Measurements from ENCODE around the gene METTL26.

Gene METTL26

GRCh38 chr16:636206-637080, at the start of gene METTL26:
METTL26 (minus strand) TSS chr16:636305; CDS start chr16:636290, 15 bp downstream.
- DNase-seq (ENCODE audit: low read depth), result peak; percentile 70

DNA sequence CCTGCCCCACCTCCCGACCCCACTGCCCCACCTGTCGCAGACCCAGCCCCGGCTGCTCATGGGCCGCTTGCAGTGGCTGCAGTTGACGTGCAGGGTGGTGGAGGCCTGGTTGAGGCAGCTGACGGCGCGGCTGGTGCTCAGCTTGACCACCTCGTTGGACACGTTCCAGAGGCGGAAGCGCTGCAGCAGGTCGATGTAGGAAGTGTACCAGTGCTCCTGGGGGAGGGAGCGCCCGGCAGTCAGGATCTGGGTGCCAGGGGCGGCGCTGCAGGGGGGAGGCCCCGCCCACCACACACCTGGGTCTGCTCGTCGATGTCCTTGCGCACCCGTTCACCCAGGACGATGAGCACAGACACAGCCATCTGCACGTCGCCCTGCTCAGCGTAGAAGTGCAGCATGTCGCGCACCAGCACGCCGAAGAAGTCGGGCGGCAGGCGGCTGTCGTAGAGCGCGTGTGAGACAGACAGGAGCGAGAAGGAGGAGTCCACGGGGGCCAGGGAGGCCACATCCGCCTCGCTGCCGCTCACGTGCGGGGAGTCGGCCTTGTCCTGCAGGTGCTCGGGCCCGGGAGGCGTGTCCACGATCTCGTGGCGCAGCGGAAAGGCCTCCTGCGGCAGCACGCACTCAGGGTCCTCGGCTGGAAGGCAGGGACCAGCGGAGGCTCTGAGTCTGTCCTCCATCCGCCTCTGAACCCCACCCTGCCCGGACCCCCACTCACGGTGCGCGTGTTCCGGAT, 49.0 kb upstream of the METTL26 start:
- DNase-seq (ENCODE audit: low read depth), result no peak

DNA sequence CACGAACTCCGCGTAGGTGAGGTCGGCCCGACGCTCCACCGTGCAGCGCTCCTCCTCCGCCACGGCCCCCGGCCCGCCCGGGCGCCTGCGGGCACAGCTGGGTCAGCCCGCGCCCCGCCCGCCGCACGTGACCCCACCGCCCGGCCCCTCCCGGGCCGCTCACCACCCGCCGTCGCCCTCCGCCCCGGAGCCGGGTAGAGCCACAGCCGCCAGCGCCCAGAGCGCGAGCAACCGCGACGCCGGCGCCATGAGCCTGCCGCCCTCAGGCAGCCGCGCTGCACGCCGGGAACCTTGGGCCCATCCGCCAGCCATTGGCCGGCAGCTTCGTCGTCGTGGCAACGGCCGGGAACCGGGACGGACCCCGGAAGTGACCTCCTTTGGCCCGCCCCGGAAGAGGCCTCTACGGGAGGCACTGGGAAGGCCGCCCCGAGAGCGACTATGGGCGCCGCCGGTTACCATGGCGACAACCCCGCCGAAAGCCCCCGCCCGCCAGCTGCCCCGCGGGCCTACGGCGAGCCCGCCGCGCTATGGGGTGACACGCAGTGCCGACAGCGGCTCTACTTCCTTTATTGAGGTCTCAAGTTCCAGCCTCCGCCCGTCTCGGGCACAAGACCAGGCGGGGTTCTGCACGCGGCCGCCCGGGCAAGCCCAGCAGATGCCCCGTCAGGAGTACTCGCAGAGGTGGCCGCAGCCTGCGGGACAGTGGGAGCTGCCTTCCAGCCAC, 48.1 kb upstream of the METTL26 start, which contains the start of gene JMJD8:
TSS of gene JMJD8 (minus strand) at position 264 of the 724 bp plus-strand sequence. CDS start at position 249, 15 bp downstream.
- DNase-seq (ENCODE audit: low read depth), result peak; percentile 49

- DNase-seq (ENCODE audit: low read depth), result no peak
Observed at GRCh38 chr16:683396-684070, 47.4 kb upstream of the METTL26 start.

GRCh38 chr16:682493-683395, 46.6 kb upstream of the METTL26 start:
- DNase-seq (ENCODE audit: low read depth), result no peak

DNA sequence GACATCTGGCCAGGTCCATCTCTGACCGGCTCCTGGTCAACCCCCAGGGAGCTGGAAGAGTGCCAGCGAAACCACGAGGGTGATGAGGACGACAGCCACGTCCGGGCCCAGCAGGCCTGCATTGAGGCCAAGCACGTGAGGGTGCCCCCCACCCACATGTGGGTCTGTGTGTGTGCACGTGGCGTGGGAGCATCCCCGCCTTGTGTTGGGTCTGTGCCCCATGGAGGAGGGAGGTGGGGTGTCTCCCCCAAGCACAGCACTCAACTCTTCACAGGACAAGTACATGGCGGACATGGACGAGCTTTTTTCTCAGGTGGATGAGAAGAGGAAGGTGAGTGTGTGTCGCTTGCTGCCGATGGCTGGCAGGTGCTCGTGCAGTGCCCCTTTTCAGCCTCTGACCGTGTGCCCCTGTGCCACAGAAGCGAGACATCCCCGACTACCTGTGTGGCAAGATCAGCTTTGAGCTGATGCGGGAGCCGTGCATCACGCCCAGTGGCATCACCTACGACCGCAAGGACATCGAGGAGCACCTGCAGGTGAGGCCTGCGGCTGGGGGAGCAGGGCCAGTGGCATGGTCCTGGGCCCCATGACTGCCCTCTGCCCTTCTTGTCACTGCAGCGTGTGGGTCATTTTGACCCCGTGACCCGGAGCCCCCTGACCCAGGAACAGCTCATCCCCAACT, 45.8 kb upstream of the METTL26 start:
- no peak for DNase-seq (ENCODE audit: low read depth)

DNA sequence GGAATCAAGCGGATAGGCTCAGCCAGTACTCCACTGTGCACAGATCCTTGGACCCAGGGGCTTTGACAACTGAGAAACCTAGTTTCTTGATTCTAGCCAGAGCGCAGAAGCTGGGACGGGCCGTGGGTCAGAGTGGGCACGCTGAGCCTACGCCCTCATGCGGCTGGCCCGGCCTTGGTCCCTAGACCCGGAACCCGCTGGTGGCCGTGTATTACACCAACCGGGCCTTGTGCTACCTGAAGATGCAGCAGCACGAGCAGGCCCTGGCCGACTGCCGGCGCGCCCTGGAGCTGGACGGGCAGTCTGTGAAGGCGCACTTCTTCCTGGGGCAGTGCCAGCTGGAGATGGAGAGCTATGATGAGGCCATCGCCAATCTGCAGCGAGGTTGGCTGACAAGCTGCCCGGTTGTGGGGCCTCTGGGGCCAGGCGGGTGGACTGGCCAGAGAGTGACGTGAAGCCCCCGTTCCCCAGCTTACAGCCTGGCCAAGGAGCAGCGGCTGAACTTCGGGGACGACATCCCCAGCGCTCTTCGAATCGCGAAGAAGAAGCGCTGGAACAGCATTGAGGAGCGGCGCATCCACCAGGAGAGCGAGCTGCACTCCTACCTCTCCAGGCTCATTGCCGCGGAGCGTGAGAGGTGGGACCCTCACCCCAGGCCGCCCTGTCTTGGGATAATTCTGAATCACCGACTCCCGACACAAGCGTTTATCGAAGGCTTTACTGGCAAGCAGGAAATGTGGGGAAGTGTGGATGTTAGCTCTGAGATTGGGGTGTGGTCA, 45.1 kb upstream of the METTL26 start:
- no peak for DNase-seq (ENCODE audit: low read depth)

DNA sequence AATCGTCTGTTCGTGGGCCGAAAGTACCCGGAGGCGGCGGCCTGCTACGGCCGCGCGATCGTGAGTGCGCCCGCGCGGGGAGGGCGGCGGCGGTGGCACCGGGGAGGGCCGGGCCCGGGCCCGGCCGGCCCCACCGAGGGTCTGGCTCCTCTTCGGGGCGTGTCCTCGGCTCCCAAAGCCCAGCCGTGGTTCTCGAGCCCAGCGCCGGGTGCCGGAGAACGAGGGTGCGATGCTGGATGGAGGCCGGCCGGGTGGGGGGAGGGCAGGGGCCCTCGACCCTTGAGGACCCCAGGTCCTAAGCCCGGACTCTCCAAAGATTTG, 44.5 kb upstream of the METTL26 start:
- DNase-seq (ENCODE audit: low read depth), result no peak

DNA sequence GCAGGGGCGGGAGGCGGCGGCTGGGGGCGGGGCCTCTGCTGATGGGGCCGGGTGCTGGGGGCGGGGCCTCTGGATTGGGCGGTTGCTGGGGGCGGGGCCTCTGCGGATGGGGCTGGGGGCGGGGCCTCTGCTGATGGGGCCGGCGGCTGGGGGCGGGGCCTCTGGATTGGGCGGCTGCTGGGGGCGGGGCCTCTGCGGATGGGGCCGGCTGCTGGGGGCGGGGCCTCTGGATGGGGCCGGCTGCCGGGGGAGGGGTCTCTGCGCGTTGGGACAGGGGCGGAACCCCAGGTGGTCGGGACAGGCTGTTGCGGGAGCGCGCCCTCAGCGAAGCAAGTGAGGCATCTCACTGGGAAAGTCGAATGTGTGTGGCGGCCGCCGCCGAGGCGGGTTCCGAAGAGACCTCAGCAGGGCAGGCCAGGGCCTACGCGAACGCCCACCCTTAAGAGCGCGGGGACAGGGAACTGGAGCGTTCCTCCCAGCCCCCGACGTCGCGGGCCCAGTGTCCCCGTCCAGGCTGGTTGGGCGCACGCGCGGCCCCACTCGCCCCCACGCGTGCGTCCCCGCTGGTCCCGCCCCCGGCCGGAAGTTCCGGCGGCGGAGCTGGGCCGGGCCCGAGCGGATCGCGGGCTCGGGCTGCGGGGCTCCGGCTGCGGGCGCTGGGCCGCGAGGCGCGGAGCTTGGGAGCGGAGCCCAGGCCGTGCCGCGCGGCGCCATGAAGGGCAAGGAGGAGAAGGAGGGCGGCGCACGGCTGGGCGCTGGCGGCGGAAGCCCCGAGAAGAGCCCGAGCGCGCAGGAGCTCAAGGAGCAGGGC, 43.9 kb upstream of the METTL26 start, which contains the start of gene STUB1:
TSS of gene STUB1 (plus strand) at position 597 of the 811 bp plus-strand sequence. CDS start at position 713, 116 bp downstream.
- DNase-seq (ENCODE audit: low read depth), result peak; percentile 49

- no peak for DNase-seq (ENCODE audit: low read depth)
Observed at GRCh38 chr16:678858-679813, 43.0 kb upstream of the METTL26 start.

GRCh38 chr16:678209-678857, 42.2 kb upstream of the METTL26 start:
- DNase-seq (ENCODE audit: low read depth), result no peak

DNA sequence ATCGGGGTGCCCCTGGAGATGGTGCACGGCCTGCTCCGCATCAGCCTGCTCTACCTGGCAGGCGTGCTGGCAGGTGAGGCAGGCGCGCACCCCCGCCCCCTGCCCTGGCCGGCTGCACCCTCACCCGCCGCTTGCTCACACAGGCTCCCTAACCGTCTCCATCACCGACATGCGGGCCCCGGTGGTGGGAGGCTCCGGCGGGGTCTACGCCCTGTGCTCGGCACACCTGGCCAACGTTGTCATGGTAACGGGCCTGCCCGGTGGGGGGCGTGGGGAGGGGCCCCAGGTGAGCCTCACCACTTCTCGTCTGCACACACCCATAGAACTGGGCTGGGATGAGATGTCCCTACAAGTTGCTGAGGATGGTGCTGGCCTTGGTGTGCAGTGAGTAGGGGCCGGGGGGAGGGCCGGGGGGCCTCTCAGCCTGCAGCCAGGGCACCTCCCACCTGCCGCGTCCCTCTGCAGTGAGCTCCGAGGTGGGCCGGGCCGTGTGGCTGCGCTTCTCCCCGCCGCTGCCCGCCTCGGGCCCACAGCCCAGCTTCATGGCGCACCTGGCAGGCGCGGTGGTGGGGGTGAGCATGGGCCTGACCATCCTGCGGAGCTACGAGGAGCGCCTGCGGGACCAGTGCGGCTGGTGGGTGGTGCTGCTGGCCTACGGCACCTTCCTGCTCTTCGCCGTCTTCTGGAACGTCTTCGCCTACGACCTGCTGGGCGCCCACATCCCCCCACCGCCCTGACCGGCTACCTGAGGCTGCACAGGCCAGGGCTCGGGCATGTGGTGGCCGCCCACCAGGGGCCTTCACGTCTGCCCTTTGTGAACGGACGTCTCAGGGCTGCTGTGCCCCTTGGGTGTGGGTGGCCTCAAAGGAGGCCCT, 41.4 kb upstream of the METTL26 start:
- DNase-seq (ENCODE audit: low read depth), result no peak

- no peak for DNase-seq (ENCODE audit: low read depth)
Observed at GRCh38 chr16:676913-677312, 40.8 kb upstream of the METTL26 start.

DNA sequence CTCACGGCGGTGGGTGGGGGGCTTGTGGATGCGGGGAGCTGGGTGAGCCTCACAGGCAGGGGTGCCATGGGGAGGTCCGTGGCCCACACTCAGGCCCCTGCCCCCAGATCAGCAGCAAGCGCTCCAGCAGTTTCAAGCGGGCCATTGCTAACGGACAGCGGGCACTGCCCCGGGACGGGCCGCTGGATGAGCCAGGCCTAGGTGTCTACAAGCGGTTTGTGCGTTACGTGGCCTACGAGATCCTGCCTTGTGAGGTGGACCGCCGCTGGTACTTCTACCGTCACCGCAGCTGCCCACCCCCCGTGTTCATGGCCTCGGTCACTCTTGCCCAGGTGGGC, 40.4 kb upstream of the METTL26 start:
- no peak for DNase-seq (ENCODE audit: low read depth)

- no peak for DNase-seq (ENCODE audit: low read depth)
Observed at GRCh38 chr16:675884-676564, 39.9 kb upstream of the METTL26 start.
